H54 (cell line): ENCODE results near the gene LCT.

Source experiments
- DNase-seq: peaks from one replicate; pipeline ENCODE4 v3.0.0; 2011; ENCODE audit warnings: low spot score, mixed read lengths; ENCODE audit not compliant: insufficient read length
- FAIRE-seq: peaks from 3 replicates; lab custom pipeline; 2011; peaks lifted over from hg19 to GRCh38; lab: Jason Lieb, UNC
- POLR2A ChIP-seq: IDR thresholded peaks from 2 replicates; pipeline ENCODE4 v1.6.1; 2011; ENCODE audit warnings: low read depth, mild to moderate bottlenecking, low read length

Gene LCT

GRCh38 chr2:135845997-135846396 lies 9.0 kb upstream of the LCT start:
- TF ChIP-seq POLR2A = no peak
- DNase-seq (no peak), FAIRE-seq (no peak)

DNA sequence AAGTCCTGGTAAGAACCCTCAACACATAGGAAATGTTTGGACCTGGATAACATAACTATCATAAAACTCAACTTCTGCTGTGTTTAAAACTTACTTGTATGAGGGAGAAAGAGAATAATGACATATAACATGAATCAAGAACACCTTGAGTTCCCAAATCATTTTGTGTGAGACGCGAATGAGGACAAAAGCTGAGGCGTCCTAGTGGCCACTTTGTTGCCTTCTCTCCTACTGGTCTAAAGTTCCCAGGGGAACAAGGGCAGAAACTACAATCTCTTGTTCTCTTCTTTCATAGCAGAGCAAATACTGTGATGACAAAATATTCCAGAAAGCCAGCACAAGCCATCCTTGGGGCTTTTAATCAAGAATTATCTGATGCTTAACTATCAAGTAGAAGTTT lies 8.3 kb upstream of the LCT start:
- no peak for TF ChIP-seq POLR2A
- FAIRE-seq (no peak), DNase-seq (no peak)

GRCh38 chr2:135844301-135844895 lies 7.4 kb upstream of the LCT start:
- FAIRE-seq (no peak), DNase-seq (no peak)
- TF ChIP-seq POLR2A = no peak

- no peak for TF ChIP-seq POLR2A
- FAIRE-seq (no peak), DNase-seq (no peak)
Observed at GRCh38 chr2:135843671-135844070, 6.7 kb upstream of the LCT start.

- no peak for FAIRE-seq
- no peak for TF ChIP-seq POLR2A
- no peak for DNase-seq
Observed at GRCh38 chr2:135840601-135841000, 3.6 kb upstream of the LCT start.

GRCh38 chr2:135839713-135840112 lies 2.7 kb upstream of the LCT start:
- FAIRE-seq (no peak), DNase-seq (no peak)
- no peak for TF ChIP-seq POLR2A

- DNase-seq (no peak), FAIRE-seq (no peak)
- no peak for TF ChIP-seq POLR2A
Observed at GRCh38 chr2:135838502-135838901, 1.5 kb upstream of the LCT start.

DNA sequence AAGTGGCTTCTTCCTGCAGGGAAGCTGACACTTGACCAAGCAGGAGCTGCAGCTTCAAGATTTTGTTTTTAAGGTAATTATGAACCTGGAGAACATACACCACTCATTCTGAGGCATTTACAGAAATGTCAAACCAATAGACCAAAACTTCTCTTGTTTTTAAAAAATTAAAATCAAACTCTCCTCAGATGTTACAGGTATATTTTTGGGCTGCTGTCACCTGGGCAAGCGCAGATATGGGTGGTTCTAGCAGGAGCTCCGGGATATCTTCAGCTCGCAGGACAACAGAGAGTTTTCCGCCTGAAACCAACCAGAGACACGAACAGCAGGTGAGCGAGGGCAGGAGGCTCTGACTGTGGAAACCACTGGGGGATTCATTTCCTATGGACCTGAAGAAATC lies 4.1 kb downstream of the LCT start:
- DNase-seq (no peak), FAIRE-seq (no peak)
- TF ChIP-seq POLR2A = no peak

DNA sequence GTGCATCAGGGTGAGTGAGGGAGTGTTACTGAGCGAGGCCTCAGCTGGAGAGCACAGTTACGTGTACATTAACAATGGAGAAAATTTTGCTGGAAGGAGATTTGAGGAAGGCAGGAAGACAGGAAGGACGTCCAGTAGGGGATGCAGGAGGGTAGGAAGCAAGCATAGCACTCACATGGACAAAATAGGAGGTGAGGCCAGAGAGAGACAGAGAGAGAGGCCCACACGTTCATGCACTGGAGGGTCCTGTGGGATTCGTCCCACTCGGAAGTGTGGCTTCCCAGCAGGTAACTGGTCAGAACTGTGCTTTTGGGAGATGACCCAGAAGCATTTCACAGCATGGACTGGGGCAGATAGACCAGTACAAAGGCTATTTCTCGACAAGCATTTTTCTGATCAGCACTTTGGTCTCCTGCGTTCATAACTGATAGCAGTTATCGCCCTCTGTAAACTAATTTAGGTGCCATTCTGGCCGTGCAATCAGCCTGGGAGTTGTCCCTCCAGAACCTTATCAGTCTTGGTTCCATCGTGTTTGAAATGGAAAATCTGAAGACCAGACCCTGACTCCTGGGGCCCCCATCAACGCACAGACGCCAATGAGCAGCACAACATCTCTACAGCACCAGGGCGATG lies 5.7 kb downstream of the LCT start:
- no peak for DNase-seq
- no peak for FAIRE-seq
- TF ChIP-seq POLR2A = no peak

DNA sequence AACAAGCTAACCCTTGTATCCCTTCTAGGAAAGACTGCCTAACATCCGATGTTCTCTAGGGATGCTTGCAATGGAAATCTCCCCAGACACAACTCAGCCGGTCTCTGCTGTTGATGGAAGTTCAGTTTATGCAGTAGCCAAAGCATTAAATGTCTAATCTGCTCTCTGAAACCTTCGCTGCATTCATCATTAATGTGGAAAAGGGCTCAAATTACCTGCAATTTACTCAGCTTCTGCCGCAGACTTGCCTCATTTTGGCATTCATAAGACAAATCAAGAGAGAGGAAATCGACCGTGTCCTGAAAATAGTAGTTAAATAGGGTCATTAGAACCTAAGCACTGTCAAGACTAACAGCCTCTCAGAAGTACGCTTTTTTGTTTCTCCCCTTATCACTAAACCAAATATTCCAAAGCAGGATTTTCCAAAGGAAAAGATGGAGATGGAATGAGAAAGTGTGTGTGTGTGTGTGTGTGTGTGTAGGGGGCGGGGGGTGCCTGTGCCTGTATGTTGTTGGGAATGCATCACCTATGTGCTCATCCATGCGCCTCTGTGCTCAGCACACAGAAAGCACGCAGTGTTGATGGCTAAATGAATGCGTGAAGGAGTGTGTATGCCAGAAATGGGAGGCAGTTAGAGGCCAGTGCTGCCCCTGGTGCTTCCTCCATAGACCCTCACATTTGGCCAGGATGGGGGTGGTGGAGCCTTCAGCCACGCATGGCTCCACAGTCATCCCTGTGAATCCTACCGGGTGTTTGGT lies 7.4 kb downstream of the LCT start:
- DNase-seq (no peak), FAIRE-seq (no peak)
- TF ChIP-seq POLR2A = no peak

GRCh38 chr2:135826544-135826943 lies 10.4 kb downstream of the LCT start:
- no peak for FAIRE-seq
- DNase-seq = no peak
- no peak for TF ChIP-seq POLR2A

GRCh38 chr2:135825550-135826176 lies 11.3 kb downstream of the LCT start:
- DNase-seq = no peak
- no peak for FAIRE-seq
- TF ChIP-seq POLR2A = no peak

DNA sequence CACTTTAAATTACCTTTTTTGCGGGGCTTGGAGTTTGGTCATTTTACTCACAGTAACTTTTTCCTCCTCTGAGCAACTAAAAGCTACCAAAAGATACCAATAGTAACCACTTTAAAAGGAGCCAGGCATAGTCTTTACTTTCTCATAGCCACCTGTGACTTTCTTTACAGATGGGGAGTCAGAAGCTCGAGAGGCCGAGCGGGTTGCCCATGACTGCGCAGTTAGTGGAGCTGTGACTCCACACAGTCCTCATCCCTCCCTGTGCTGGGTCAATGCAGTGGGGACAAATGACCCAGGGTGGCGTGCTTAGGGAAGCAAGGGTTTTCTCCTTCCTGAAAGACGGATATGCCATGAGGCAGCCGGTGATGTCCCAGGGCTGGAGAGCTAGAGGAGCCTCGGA lies 11.9 kb downstream of the LCT start:
- no peak for FAIRE-seq
- TF ChIP-seq POLR2A = no peak
- no peak for DNase-seq

DNA sequence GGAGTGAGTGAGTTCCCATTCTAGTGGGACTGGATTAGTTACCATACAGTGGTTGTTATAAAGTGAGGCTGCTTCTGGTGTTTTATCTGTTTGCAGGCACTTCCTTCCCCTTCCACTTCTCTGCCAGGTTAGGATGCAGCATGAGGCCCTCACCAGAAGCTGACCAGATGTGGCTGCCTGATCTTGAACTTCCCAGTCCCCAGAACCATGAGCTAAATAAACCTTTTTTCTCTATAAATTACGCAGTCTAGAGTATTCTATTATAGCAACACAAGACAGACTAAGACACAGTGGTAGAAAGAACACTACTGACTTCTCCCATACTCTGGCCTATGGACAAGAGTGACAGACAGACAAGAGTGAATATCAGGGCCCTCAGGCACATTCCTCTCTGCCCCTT lies 14.1 kb downstream of the LCT start:
- FAIRE-seq (no peak), DNase-seq (no peak)
- TF ChIP-seq POLR2A = no peak

DNA sequence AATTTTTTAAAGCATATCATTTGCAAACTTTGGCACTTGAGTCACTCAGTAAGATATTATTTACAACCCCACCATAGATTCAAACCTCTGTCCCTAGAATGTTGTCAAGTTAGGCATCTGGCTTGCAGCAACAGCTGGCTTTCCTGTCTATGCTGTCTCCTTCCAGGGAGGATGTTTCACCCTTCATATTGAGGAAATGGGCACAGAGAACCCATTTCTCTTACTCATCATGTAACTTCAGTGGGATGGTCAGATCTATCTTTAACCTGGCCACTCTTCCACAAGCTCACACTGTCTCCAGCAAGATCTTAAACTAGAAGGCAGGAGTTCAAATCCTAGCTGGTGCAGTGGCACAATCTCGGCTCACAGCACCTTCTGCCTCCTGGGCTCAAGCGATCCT lies 15.8 kb downstream of the LCT start:
- DNase-seq = no peak
- TF ChIP-seq POLR2A = no peak
- no peak for FAIRE-seq
